Karpas-422 (cell line): ENCODE results near the gene JMJD4. TPM values are rescaled to one million over a fixed set of nuclear protein-coding genes. Genes with fewer than 3 reads are reported as not detected.

ENCODE experiments used
- DNase-seq: peaks from one replicate; pipeline ENCODE4 v3.0.0-alpha.2; 2015
- H2AFZ ChIP-seq: fragments of 200-600 bp; sonication (generic); 2 replicates; pipeline ENCODE4 v1.6.1; 2014; ENCODE audit warnings: antibody characterized with exemption, low read length, mixed read lengths
- H3K27ac ChIP-seq: fragments of 200-600 bp; sonication (generic); 2 replicates; pipeline ENCODE4 v1.5.1; 2014; ENCODE audit warnings: mild to moderate bottlenecking, low read length, moderate library complexity
- H3K27me3 ChIP-seq: fragments of 200-600 bp; sonication (generic); 2 replicates; pipeline ENCODE4 v1.6.1; 2014; ENCODE audit warnings: low read length, mixed read lengths
- H3K36me3 ChIP-seq: fragments of 200-600 bp; sonication (generic); 2 replicates; pipeline ENCODE4 v1.6.1; 2014; ENCODE audit warnings: low read length, mixed read lengths; ENCODE audit not compliant: insufficient read depth
- H3K4me1 ChIP-seq: fragments of 200-600 bp; sonication (generic); 2 replicates; pipeline ENCODE4 v1.6.1; 2014; ENCODE audit warnings: mild to moderate bottlenecking, low read length, mixed read lengths
- H3K4me2 ChIP-seq: fragments of 200-600 bp; sonication (generic); 2 replicates; pipeline ENCODE4 v1.6.1; 2014; ENCODE audit warnings: low read length, low read depth, mild to moderate bottlenecking; ENCODE audit not compliant: poor library complexity, severe bottlenecking
- H3K4me3 ChIP-seq: fragments of 200-600 bp; sonication (generic); 2 replicates; pipeline ENCODE4 v1.5.1; 2014; ENCODE audit warnings: mild to moderate bottlenecking, antibody characterized with exemption, low read length, mixed read lengths
- H3K79me2 ChIP-seq: fragments of 200-600 bp; sonication (generic); 2 replicates; pipeline ENCODE4 v1.6.1; 2014; ENCODE audit warnings: mild to moderate bottlenecking, low read length, mixed read lengths
- H3K9ac ChIP-seq: fragments of 200-600 bp; sonication (generic); 2 replicates; pipeline ENCODE4 v1.6.0; 2014; ENCODE audit warnings: low read length
- H3K9me2 ChIP-seq: fragments of 200-600 bp; sonication (generic), shearing (Covaris generic); replicated peaks from 2 replicates; pipeline ENCODE4 v1.6.0; 2014; ENCODE audit warnings: mild to moderate bottlenecking, low read length, moderate library complexity; ENCODE audit not compliant: insufficient read depth
- H3K9me3 ChIP-seq: fragments of 300-700, 200-600 bp; sonication (generic); 2 replicates; pipeline ENCODE4 v1.6.1; 2014; ENCODE audit warnings: low read length, mixed read lengths
- H4K20me1 ChIP-seq: fragments of 200-600 bp; sonication (generic); 2 replicates; pipeline ENCODE4 v1.6.1; 2014; ENCODE audit warnings: mild to moderate bottlenecking, antibody characterized with exemption, low read length, low read depth; ENCODE audit not compliant: insufficient read depth
- total RNA-seq: library from RNA; depleted of rRNA; stranded (reverse); fragments of >200 nt; shearing (Covaris generic); gene quantifications from 2 replicates; pipeline ENCODE4 v1.2.3, GENCODE V29; 2014; ENCODE audit warnings: low replicate concordance

JMJD4 gene
- total RNA-seq, 1 experiment from 2014 or later, result 25.3 TPM

DNA sequence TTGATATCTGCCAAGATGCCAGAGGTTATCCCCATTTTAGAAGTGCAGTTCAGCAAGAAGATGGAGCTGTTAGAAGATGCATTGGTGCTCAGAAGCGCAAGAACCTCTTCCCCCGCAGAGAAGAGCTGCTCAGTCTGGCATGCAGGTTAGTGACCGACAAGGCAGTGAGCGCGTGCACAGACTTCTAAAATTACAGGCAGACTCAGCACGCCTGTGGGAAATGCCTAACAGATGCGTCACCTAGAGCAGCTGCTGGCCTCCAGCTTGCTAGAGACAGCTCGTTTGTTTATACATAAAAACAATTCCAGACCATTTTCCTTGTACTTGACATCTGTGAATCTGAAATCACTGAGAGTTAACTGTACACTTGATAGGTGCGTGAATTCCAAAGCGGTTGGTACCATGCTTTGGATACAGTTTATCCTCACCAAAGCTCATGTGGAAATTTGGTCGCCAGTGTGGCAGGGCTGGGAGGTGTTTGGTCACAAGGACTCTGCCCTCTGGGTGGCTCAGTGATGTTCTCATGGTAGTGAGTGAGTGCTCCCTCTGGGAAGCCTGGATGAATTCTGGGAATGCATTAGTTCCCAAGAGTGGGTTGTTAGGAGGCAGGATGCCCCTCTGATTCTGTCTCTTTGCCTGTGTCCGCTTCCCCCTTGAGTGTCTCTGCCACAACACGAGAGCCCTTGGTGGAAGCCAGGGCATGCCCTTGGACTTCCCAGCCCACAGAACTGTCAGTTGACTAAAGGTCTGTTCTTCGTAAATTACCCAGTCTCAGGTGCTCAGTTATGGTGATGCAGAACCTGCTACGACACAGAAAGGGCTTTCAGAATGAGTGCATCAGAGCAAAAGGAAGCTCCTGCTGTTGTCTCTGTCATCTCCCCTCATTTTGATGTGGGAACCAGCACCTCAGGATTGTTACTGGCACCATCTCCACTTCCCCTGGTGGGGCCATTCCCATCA is 24.5 kb upstream of the JMJD4 start:
- no peak for DNase-seq
- peaks cover 8% of the 10 kb centered on the region; the same call in 1 of the 2 replicates for H3K36me3 ChIP-seq

DNA sequence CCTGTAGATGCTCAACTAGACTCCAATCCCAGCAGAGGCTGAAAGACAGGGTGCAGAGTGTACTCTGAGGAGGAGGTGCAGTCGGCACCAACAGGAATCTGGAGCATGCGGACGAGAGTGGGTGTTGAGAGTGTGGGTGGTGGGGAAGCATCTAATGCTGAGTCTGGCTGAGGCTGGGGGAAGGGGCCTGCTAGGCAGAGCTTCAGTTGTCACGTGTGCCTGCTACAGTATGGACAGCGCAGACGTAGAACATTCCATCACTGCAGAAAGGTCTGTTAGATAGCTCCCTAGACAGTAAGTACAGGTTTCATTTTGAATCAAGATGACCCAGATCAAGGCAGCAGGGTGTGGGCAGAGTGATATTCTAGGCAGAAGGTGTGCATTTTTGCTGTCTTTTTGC is 23.3 kb upstream of the JMJD4 start:
- H3K4me1 ChIP-seq, result no peaks in the 10 kb centered on the region; the same call in 1 of the 2 replicates
- no peak for DNase-seq
- H3K79me2 ChIP-seq, result peaks cover 50% of the 10 kb centered on the region

More for the DNA sequence above, 24.5 kb upstream of the JMJD4 start:
- no peaks in the 10 kb centered on the region for H3K9me3 ChIP-seq
- no peak overlapping the region for H3K9ac ChIP-seq
- H3K4me1 ChIP-seq, result no peaks in the 10 kb centered on the region; the same call in 1 of the 2 replicates
- H3K9me2 ChIP-seq, result no peaks in the 10 kb centered on the region
- peaks cover 46% of the 10 kb centered on the region for H3K79me2 ChIP-seq
- no peak overlapping the region for H2AFZ ChIP-seq
- H3K4me2 ChIP-seq, result no peak overlapping the region
- no peak overlapping the region for H3K27ac ChIP-seq
- peaks cover 10% of the 10 kb centered on the region for H4K20me1 ChIP-seq
- H3K4me3 ChIP-seq, result no peak overlapping the region
- no peaks in the 10 kb centered on the region for H3K27me3 ChIP-seq

DNA sequence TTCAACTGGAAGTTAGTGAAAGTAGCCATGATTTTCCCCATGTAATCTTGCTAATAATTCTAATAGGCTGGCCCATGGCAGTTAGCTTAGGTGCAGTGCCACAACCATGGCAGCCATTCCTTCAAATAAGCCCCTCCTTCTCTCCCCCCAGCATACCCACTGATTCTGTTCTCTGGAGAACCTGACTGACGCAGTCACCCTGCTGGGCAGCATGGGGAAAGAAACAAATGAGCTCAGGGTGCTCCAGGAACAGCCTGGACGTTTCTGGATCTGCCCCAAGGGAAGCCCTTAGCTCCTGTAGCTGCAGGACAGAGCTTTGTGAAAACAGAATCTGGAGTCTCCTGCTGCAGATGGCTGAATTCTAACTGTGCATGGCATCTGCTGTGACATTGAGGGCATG is 22.7 kb upstream of the JMJD4 start:
- H4K20me1 ChIP-seq, result 0 out of 2 replicates have a peak, but pooled peaks cover 4% of the 10 kb centered on the region
- no peaks in the 10 kb centered on the region for H3K9me2 ChIP-seq
- no peak overlapping the region for H3K27ac ChIP-seq
- no peak for DNase-seq
- H3K4me2 ChIP-seq, result no peak overlapping the region
- no peak overlapping the region for H3K9ac ChIP-seq
- no peaks in the 10 kb centered on the region for H3K9me3 ChIP-seq
- H3K4me1 ChIP-seq, result no peaks in the 10 kb centered on the region; the same call in 1 of the 2 replicates
- H3K36me3 ChIP-seq, result peaks cover 8% of the 10 kb centered on the region; the same call in 1 of the 2 replicates
- peaks cover 50% of the 10 kb centered on the region for H3K79me2 ChIP-seq
- H3K27me3 ChIP-seq, result no peaks in the 10 kb centered on the region
- no peak overlapping the region for H3K4me3 ChIP-seq
- no peak overlapping the region for H2AFZ ChIP-seq

More for the DNA sequence above, 23.3 kb upstream of the JMJD4 start:
- no peaks in the 10 kb centered on the region for H3K27me3 ChIP-seq
- no peak overlapping the region for H3K4me3 ChIP-seq
- no peak overlapping the region for H2AFZ ChIP-seq
- H3K36me3 ChIP-seq, result peaks cover 8% of the 10 kb centered on the region; the same call in 1 of the 2 replicates
- no peaks in the 10 kb centered on the region for H3K9me2 ChIP-seq
- no peak overlapping the region for H3K4me2 ChIP-seq
- H3K27ac ChIP-seq, result no peak overlapping the region
- peaks cover 9% of the 10 kb centered on the region for H4K20me1 ChIP-seq
- H3K9ac ChIP-seq, result no peak overlapping the region
- H3K9me3 ChIP-seq, result no peaks in the 10 kb centered on the region

DNA sequence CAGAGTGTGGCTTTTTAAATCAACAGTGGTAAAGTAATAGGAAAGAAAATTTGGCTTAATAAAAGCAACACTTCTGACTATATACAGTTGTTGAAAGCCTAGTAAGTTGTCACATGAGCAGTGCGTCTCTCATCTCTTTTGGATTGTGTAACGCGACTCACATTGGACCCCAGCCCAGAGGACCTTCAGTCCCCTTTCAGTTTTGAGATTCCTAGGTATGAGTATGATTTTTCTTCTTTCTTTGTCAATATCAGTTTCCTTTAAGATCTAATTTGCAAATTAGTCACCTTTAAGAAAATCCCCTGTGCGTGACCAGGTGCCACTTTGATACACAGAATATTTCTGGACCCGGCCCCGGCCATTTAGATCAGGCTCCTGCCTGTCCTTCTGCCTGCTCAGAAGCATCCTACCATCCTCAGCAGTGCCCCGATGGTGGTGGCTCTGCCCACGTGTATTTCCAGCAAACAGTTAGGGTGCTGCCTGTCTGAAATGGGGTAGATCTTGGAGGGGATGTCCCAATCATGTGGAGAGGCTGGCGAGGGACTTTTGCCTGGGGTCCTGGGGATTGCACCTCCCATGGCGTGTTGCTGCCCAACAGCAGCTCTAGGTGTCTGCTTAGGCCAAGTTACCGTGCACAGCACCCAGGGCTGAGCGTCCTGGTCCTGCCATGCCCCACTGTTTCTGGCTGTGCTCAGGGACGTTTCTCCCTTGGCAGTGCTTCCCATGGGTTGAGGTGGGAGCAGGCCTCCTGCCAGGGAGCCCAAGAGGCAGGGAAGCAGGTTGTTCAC is 21.3 kb upstream of the JMJD4 start:
- H3K4me2 ChIP-seq, result no peak overlapping the region
- H2AFZ ChIP-seq, result no peak overlapping the region
- H3K9me2 ChIP-seq, result no peaks in the 10 kb centered on the region
- peaks cover 48% of the 10 kb centered on the region for H3K79me2 ChIP-seq
- no peak overlapping the region for H3K9ac ChIP-seq
- no peak for DNase-seq
- H4K20me1 ChIP-seq, result 0 out of 2 replicates have a peak, but pooled peaks cover 2% of the 10 kb centered on the region
- H3K36me3 ChIP-seq, result peaks cover 8% of the 10 kb centered on the region; the same call in 1 of the 2 replicates
- H3K27ac ChIP-seq, result no peak overlapping the region
- no peaks in the 10 kb centered on the region for H3K9me3 ChIP-seq
- H3K4me3 ChIP-seq, result no peak overlapping the region
- H3K4me1 ChIP-seq, result no peaks in the 10 kb centered on the region
- no peaks in the 10 kb centered on the region for H3K27me3 ChIP-seq

DNA sequence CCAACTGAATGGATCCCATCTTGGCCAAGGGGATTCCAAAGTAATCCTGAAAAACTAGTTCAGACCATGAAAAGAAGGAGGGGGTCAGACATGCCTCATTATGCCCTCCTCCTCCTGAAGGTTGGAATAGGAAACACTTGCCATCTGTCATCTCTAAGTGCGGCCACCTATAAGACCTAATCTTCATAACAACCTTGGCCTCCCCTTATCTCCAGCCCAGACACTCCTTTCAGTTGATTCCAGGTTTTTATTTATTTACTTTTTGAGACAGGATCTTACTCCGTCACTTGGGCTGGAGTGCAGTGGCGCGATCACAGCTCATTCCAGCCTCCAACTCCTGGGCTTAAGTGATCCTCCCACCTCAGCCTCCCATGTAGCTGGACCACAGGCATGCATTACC is 19.9 kb upstream of the JMJD4 start:
- no peaks in the 10 kb centered on the region for H3K4me1 ChIP-seq
- no peak for DNase-seq

DNA sequence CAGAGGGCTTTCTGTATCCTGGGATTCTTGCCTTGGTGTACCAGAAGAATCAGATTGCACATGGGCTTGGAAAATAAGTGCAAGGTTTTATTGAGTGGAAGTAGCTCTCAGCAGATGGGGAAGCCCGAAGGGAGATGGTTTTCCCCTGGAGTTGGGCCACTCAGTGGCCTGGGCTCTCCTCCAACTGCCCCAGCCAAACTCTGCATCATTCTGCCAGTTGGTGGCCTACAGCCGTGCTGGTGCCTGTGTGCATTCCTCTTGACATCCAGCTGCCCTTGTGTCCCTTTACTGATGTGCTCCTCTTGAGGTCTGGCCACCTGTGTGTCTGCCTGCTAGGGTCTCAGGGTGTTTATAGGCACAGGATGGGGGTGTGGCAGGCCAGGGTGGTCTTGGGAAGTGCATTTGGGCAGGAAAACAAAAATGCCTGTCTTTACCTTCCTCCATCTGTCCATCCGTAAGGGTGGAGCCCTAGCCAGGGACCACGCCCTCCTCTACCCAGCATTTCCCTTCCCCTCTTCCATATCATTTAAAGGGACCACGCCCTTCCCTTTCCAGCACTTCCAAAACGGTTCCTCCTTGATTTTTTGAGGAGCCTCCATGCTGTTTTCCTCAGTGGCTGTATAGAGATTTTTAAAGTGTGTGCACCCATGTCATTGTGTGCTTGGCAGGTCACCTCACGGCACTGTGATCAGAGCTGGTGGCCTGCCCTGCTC is 19.1 kb upstream of the JMJD4 start:
- no peak overlapping the region for H3K27ac ChIP-seq
- H3K9ac ChIP-seq, result no peak overlapping the region
- no peaks in the 10 kb centered on the region for H3K9me3 ChIP-seq
- no peaks in the 10 kb centered on the region for H3K9me2 ChIP-seq
- H4K20me1 ChIP-seq, result 0 out of 2 replicates have a peak, but pooled peaks cover 14% of the 10 kb centered on the region
- no peak for DNase-seq
- H3K36me3 ChIP-seq, result no peaks in the 10 kb centered on the region
- H3K4me3 ChIP-seq, result no peak overlapping the region
- H3K4me1 ChIP-seq, result no peaks in the 10 kb centered on the region
- H3K4me2 ChIP-seq, result no peak overlapping the region
- H3K27me3 ChIP-seq, result no peaks in the 10 kb centered on the region
- H2AFZ ChIP-seq, result no peak overlapping the region
- H3K79me2 ChIP-seq, result peaks cover 69% of the 10 kb centered on the region

More for the DNA sequence above, 19.9 kb upstream of the JMJD4 start:
- Histone ChIP-seq H3K9ac (no peak overlapping the region), H3K79me2 (peaks cover 61% of the 10 kb centered on the region), H3K9me2 (no peaks in the 10 kb centered on the region), H2AFZ (no peak overlapping the region), H3K27ac (no peak overlapping the region), H3K27me3 (no peaks in the 10 kb centered on the region), H3K36me3 (0 out of 2 replicates have a peak, but pooled peaks cover 3% of the 10 kb centered on the region), H3K9me3 (no peaks in the 10 kb centered on the region), H3K4me2 (no peak overlapping the region), H4K20me1 (0 out of 2 replicates have a peak, but pooled peaks cover 7% of the 10 kb centered on the region), H3K4me3 (no peak overlapping the region)

DNA sequence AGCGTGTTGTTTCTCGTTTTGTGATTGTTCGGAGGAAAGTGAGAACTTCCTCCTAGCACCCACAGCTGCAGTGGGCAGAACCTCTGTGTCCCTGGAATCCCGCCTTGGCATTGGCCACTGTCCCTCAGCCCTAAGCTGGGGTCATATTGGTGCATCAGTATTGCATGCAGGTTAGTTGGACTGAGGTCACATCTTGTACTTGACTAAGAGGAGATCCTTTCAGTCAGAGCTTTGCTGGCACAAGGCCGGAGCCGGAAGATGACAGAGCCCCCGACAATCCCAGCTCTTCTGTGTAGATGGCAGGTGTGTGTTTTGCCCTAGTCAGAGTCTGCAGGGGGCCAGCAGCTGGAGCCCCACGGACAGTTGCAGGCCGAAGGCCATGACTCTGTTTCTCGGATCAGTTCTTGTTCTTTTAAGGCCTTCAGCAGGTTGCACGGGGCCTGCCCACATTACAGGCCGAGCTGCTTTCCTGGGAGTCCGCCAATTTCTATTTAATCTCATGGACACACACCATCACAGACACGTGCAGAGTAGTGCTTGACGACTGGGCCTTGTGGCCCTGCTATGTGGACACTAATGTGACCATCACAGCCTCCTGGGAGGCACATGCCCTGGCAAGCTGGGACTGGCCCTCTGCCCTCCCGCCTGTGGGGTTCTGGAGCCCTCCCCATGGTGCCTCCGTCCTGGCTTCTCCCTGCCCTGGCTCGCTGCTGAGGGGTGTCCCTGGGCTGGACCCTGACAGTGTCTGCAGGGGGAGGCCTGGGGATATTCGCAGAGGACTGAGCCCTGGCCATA is 15.0 kb upstream of the JMJD4 start:
- H3K79me2 ChIP-seq, result peaks cover 88% of the 10 kb centered on the region
- no peak overlapping the region for H3K4me3 ChIP-seq
- no peaks in the 10 kb centered on the region for H3K27me3 ChIP-seq
- H3K9ac ChIP-seq, result no peak overlapping the region
- no peaks in the 10 kb centered on the region for H3K36me3 ChIP-seq
- no peaks in the 10 kb centered on the region for H3K4me1 ChIP-seq
- H3K4me2 ChIP-seq, result no peak overlapping the region
- no peaks in the 10 kb centered on the region for H3K9me2 ChIP-seq
- DNase-seq, result no peak
- no peak overlapping the region for H2AFZ ChIP-seq
- peaks cover 18% of the 10 kb centered on the region; the same call in 1 of the 2 replicates for H4K20me1 ChIP-seq
- H3K9me3 ChIP-seq, result no peaks in the 10 kb centered on the region
- no peak overlapping the region for H3K27ac ChIP-seq
